Epidermal melanocyte (primary cell): ENCODE results near the gene STXBP3.
A peak's percentile ranks its signal among the peaks of the same experiment; 100 is the strongest.

Experiments used
- DNase-seq: peaks from one replicate; pipeline ENCODE4 v3.0.0; 2011; ENCODE audit warnings: low spot score; ENCODE audit not compliant: insufficient read length

STXBP3 gene

DNA sequence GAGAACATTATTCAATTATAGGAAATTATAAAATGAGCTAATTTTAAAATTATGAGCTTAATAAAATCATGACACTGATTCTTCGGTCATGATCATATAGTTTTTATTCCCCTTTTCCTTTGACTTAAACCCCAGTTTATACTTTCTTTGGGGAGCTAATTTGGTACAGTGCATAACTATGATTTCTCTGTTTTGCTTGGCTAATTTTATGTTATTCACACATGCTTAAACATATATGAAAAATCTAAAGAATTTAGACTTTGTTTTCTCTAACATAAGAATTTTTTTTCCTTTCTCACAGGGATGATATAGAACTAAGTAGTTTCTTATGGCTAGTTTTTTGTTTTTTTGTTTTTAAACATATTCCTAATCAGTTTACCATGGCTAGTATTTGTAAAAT is 52.5 kb downstream of the STXBP3 start:
- no peak for DNase-seq

DNA sequence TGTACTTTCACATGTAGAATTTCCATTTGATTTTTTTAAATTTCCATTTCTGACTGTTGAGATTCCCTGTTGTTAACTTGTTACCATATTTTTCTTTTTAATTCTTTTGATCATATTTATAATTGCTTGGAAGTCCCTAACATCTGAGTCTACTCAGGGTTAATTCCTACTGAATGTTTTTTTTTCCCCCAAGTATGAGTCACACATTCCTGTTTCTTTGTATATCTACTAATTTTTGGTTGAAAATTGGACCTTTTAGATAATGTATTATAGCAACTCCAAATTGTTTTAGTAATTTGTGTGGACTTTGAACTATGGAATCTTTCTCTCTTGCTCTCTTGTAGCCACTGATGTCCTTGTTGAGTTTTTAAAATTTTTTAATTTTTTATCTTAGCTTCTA is 54.6 kb downstream of the STXBP3 start:
- DNase-seq, result no peak

DNA sequence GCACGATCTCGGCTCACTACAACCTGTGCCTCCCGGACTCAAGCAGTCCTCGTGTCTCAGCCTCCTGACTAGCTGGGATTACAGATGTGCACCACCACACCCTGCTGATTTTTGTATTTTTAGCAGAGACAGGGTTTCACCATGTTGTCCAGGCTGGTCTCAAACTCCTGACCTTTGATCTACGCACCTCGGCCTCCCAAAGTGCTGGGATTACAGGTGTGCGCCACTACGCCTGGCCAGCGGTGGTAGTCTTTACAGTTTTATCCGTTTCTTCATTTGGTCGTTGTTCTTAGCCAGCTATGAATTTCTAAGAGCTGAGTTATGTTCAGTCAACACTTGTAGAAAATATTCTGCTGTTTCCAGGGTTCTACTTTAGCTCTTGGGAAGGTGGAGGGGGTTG is 57.1 kb downstream of the STXBP3 start:
- no peak for DNase-seq

DNA sequence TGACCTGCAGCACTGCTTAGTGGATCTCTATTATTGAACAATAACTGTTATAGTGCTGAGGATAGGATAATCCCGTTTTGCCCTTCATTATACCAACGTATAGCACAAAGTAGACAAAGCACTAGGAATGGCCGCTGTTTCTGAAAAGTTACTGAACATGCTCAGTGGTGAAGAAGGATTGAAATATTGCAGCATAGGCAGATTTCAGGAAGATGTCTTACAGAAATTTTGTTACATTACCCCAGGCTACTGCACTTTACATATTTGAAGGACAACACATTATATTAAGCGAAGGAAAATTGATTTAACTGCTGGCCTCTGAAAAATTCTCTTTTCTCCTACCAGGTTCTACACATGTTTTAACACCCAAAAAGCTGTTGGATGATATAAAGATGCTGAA is 62.0 kb downstream of the STXBP3 start:
- DNase-seq, result no peak

DNA sequence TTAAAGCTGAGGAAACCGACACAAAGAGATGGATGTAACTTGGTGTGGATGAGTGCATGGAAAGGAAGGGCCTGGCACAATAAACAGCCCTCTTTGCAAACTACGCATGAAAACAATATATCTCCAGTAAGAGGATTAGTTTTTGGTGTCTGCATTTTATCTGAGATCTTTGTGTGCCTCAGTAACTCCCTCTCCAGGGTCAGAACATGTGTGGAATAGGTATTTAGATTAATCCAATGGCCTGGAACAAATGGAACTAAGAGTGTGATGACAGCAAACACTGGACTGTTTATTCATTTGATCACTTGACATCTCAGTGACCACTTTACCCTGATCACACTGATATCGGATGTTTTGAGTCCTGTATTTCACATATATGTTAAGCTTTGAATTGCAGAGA is 65.1 kb downstream of the STXBP3 start:
- DNase-seq, result no peak

DNA sequence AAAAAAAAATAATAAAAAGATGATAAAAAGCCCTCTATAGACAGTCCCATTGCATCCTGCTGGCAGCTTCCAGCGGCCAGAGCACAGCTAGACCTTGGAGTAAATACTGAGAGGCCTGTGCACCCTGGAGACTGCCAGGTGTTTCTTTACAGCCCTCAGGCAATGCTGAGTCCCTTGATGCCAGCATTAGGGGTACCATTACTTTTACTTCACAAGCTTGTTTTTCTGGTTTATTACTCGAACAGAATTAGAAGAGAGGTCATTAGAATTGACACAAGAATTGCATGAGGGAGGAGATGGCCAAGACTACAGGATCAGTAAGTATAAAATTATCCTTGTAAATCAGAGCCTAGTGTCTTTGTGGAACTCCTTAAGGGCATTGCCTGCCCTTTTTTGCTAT is 66.9 kb downstream of the STXBP3 start:
- no peak for DNase-seq

DNA sequence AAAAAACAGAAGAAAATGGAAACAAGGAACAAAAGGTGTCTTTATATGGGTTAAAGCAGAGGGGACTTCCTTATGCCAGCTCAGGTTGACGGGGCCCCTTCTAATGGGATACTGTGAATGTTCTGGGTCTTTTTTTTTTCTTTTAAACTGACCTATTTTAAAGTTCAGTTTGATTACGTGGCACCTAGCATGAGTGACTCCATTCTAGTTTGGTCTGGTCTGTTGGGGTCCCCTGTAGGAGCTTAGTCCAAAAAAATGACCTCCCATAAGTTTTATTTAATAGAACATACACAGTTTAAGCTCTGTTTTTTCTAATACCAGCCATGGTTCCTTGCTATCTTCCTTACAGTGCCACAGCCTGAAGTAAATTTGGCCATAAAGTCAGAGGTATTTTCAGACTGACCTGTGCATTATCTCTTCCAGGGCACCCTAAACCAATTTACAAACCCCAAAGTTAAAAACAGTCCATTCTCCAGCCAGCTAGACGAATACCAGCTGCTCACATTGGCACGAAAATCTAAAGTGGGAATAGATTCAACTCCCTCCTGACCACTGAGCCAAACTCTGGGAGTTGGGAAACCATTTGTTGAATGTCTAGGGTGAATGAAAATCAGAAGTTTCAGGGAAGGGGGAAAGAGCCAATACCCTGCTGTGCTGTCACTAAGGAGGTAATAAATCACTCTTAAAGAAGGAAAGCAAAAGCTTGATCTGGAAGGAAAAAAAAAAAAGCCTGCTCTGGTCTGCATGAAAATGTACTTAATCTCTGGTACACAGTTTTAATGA is 68.1 kb downstream of the STXBP3 start:
- DNase-seq, result no peak

DNA sequence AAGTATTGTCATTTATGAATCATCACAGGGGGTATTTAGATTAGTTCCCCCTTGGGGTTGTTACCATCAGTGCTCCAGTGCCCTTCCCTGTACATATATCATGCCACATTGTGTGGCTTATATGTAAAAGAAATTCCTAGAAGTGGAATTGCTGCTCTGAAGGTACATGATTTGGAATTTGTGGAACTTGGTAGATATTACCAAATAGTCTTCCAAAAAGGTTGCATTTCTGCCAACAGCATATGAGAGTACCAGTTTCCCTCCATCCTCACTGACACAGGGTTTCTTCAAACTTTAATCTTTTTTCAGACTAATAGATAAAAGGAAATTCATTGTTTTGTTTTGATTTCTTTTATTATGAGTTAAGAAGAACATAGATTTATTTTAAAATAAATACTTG is 69.1 kb downstream of the STXBP3 start:
- no peak for DNase-seq

DNA sequence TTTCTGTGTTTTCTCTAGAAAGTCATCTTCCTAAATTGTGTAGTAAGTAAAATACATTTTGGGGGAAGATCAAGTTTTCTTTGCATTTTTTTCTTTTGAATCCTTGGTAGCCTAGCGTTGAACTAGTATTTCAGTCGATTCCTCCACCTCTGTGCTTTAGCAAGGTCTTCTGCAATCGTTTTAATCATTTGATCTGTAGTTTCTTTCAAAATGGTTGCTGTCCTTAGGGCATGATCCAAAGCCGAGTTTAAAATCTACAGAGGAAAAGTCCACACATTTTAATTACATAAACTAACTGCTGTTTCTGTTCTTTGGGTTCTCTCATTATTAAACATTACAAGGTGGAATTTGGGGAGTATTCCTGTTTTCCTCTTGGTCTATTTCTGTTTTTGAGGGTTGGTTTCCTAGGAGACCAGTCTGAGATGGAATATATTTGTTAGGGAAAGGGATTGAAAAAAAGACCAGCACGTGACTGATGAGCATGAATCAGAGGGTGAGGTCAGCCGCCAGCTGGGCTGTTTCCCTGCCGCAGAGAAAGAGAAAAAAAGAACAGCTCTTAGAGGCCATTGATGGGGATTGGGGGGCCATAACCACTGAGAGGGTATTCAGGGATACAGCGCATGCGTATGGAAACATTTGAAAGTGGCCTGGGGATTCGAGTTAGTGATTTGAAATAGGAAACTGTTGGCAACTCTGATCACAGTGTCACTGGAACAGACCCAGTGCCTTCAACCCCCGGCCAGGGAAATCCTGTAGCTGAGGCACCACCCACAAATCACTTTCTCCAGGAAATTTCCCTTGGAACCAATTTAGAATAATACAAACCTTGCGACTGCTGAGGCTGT is 69.8 kb downstream of the STXBP3 start:
- DNase-seq, result peak; percentile 80

DNA sequence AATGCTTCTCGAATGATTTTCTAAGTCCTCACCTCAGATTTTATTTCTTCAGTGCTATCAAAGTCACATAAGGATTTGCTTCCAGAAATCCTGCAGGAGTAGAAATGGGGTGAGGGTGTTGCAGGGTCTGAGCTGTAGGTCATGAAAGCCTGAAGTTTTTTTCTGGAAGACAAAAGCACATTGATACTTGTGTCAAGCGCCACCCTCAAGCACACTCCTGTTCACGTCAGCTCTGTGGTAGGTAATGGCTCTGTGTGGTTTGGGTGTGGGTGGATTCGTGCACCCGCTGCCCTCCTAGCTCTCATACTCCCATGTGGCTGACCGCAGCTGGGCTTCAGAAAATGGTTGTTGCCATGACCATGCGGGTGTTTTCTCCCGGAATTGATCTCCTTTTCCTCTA is 70.5 kb downstream of the STXBP3 start:
- no peak for DNase-seq

DNA sequence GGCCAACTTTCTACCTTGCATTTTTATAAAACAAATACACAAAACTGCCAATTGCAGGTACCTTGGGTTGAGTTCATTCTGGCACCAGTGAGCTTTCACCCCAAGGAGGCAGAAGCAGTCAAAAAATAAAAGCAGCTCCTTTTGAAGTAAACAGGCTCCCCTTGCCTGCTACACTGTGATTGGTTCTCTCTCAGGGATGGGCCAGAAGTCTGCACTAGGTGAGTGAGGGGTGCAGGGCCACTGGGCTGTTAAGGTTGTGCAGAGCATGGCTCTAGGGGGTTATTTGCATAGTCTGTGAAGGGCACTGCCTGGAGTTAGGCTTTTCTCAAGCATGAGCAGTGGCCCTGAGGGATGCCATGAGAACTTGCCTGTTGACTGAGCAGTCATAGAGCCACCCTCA is 71.3 kb downstream of the STXBP3 start:
- DNase-seq, result no peak

DNA sequence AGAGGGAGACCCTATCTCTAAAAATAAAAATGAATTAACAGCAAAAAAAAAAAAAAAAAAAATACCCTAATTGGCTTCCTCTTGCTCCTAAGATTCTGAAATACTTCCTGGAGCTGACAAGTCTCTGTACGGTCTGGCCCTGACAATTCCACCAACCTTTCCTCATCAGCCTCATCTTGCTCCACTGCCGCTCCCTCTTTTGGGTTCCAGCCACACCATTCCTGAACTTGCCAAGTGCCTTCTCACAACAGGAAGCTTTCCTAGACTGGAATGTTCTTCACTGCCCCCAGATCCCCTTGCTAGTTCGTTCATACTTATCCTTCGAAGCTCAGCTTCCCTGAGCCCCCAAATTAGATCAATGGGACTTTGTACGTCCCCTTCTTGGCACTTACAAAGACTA is 73.4 kb downstream of the STXBP3 start:
- no peak for DNase-seq

DNA sequence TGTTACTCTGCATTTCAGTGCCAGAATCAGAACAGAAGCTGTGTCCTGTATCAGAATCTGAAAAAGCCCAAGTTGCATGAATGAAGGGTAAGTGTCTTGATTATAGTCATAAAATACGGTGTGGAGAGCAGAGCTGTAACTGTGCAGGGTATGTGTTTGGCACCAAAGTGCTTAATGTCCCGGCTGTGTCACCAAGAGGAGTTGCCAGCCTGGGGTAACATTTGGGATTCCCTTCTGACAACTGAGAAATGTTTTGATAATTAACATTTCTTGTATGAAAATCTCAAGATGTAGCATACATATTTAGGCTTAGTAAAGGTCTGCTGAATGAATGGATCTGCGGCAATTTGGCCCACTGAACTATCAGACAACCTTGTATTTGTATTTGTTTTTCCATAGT is 77.2 kb downstream of the STXBP3 start:
- DNase-seq, result no peak

DNA sequence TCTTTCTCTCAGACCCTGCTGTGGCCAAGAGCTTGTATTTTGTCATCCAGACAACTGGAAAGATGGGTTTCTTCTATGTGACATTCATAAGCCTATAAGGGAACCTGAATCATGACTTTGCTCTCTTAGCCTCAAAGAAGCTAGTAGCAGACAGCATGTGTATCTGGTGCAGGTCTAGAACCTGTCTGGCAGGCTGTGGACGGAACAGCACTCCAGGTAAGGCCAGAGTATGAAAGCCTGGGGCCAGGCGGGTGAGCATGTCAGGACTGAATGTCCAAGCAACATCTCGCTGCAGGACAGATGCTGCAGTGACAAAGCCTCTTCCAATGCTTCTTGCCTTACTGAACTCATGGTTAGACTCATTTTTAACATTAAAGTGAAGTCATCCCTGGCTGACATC is 77.6 kb downstream of the STXBP3 start:
- no peak for DNase-seq

DNA sequence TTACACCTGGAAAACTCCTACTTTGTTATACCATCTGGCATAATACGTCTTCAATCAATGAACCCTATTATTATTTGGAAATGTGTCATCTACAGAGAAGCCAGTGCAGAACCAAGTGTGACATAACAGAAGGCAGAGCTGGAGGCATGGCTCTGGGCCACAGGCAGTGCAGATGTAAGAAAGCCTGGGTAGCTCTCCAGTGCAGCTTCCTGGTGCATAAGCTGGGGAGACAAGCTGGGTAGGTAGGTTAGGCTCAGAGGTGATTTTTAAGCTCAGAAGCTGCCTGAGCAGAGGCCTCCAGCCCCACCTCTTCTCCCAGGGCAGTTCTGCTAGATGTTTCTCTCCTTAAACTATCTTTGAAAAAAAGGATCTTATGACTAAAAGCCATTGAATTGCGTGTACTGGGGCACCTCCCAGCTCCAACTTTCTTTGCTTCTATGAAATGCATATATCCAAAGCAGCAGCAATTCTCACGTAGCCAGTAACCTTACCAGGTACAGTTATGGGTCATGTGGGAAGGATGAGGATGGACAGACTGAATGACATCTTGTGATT is 79.7 kb downstream of the STXBP3 start:
- no peak for DNase-seq

DNA sequence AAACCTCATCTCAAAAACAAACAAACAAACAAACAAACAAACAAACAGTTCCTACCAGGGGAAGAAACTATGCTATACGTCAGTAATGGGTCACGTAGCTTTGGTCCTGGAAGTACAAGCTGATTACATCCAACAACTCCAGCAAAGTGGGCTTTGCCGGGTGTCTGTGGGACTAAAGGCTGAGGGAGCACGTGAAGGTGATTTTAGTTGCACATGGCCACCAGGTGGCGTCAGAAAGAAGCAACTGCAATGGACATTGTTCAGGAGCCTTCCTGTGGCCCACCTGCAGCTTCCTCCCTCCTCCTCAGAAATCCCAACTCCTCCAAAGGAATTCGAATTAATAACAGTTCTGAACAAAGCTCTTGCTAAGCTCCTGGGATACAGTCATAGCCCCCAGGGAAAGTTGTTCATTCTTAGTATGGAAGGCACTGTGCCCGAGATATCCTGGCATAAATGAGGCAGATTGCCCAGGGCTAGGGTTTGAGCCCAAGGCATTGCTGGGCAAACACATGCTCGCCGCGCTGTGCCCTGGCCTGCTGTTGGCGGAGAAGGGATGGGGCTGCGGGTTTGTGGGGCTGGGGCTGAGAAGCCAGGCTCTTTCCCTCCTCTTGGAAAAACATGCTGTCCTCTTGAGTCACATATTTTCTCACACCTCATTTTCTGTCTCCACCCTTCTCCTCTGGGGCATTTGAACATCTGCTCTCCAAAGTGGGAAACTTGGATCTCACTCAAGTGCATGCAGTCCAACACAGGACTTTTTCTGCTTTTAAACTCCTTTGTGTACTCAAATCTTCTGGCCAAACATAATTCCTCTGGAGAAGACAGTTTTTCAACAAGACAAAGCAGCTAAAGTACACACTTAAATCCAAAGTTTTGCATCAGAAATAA is 81.8 kb downstream of the STXBP3 start:
- peak; percentile 55 for DNase-seq

DNA sequence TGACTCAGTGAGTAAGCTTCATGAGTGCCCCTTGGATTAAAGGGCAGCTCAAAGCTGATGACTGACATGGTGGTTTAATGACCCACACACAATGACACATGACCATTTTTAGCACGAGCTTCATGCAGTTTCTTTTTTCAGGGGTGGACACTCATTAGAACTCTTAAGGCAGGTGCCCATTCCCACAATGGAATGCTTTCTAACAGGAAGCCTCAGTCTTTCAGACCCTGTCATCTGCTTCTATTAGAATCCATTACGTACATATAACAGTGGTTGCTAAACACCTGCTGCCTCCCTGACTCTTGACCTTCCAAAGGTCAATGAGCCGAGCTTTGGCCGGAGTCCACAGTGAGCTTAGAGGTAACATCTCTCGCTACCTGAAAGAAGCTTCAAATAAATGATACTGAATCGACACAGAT is 83.0 kb downstream of the STXBP3 start:
- DNase-seq, result no peak

DNA sequence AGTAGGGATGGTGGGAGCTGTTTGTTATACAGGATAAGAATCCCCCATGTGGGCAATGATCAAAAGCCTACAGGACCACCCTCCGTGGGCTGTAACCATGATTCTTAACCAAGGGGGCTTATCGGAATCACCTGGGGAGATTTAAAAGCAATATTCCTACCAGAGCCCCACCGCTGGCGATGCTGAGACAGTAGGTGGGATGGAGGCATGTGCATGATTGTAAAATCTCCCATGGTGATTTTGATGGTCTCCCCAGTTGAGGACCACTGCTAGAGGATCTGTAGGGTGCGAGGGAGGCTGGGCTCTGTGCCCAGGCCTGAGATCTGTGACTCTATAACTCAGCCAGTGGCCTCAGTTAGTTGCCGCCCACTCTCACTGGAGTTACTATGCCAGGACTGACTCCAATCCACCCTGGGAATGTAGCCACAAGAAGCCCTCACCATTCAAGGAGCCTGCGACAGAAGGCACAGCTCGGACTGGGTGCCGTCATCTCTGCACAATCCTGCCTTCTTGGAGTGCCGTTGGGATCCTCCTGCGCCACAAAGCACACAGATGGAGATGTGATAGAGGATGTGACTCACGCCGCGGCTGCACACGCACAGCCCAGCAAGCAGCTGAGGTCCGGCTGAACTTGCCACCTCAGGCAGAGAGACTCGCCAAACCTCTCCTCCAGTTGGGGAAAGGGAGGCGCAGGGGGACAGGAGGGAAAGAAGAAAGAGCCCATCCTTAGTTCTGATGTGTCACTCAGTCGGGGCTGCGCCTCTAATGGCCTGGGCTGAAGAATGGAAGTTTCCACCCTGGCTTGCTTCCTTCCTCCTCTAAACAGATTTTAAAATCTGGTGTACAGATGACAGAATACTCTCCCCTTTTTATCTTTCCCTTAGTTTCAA is 83.9 kb downstream of the STXBP3 start:
- peak; percentile 41 for DNase-seq

DNA sequence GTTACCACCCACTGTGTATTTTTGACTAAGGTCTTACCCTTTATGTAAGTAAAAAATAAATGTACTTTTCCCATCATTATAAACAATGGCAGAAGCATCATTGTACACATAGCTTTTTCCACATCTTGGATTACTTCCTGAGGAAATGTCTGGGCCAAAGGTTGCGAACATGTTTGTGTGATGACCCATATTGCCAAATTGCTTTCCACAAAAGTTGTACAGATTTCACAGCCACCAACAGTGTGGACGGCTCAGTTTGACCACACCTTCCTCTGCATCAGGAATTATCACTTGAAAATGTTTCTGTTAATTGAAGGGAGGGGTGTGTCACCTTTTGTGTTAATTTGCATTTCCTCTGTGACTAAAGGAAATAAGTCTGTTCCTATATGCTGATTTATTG is 84.8 kb downstream of the STXBP3 start:
- DNase-seq, result no peak

DNA sequence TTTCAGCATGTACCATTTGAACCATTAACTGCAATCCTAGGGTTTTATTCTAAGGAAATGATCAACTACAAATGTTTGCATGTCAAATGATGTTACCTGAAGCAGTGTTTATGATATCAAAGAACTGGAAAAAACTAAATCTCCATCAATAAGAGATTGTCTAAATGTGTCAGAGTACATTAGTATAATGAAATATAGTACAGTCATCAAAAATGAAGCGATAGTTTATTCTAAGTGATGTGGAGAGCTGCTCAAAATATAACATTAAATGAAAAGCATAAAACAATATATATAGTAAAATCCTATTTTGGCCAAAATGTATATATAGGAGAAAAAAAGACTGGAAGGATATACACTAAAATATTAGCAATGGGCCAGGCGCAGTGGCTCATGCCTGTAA is 86.5 kb downstream of the STXBP3 start:
- DNase-seq, result no peak

DNA sequence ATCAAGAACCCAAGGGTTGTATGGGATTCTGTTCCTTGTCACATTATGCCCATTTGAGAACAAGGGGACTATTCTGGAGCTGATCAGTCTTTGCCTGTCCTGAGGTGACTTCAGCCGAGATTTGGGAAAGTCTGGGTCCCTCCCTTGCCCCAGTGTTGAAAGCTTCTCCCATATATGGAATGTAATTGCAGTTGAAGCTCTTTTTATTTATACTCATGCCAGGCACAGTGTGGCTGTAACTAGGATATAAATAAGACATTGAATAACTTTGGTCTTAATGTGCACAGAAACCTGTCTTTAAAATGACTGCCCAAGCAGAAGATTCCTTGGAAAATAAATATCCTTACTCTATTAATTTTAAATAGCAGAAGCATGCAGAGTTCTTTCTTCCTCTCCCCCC is 95.2 kb downstream of the STXBP3 start:
- DNase-seq, result no peak
